ENCODE data around the gene CENPF.
"Not testable (repeated sequence)": the region's sequence is repeated elsewhere in the genome, so short reads cannot be mapped to it uniquely, and the experiment has no call there.

CENPF gene

GRCh38 chr1:214657299-214657698, 54.3 kb downstream of the CENPF start:
- TF ChIP-seq TAF1 (IDR thresholded peaks at IDR 0.05; ENCODE audit: borderline replicate concordance, low read depth, low read length), result no peak
- TF ChIP-seq POLR2AphosphoS5 (IDR thresholded peaks at IDR 0.05; ENCODE audit: low read depth, low read length), result no peak
- TF ChIP-seq POLR2A (IDR thresholded peaks at IDR 0.05; ENCODE audit: low read depth, low read length), result no peak
- FAIRE-seq (no peak), DNase-seq (ENCODE audit: insufficient read length) (no peak)

GRCh38 chr1:214658175-214658574, 55.2 kb downstream of the CENPF start:
- FAIRE-seq (no peak), DNase-seq (ENCODE audit: insufficient read length) (no peak)
- TF ChIP-seq POLR2A (IDR thresholded peaks at IDR 0.05; ENCODE audit: low read depth, low read length) (no peak), TAF1 (IDR thresholded peaks at IDR 0.05; ENCODE audit: borderline replicate concordance, low read depth, low read length) (no peak), POLR2AphosphoS5 (IDR thresholded peaks at IDR 0.05; ENCODE audit: low read depth, low read length) (no peak)

GRCh38 chr1:214658785-214659184, 55.8 kb downstream of the CENPF start:
- no peak for DNase-seq (ENCODE audit: insufficient read length)
- TF ChIP-seq TAF1 (IDR thresholded peaks at IDR 0.05; ENCODE audit: borderline replicate concordance, low read depth, low read length) (no peak), POLR2AphosphoS5 (IDR thresholded peaks at IDR 0.05; ENCODE audit: low read depth, low read length) (no peak), POLR2A (IDR thresholded peaks at IDR 0.05; ENCODE audit: low read depth, low read length) (no peak)
- FAIRE-seq, result no peak

- no peak for FAIRE-seq
- no peak for TF ChIP-seq TAF1 (IDR thresholded peaks at IDR 0.05; ENCODE audit: borderline replicate concordance, low read depth, low read length)
- no peak for TF ChIP-seq POLR2AphosphoS5 (IDR thresholded peaks at IDR 0.05; ENCODE audit: low read depth, low read length)
- TF ChIP-seq POLR2A (IDR thresholded peaks at IDR 0.05; ENCODE audit: low read depth, low read length), result no peak
- no peak for DNase-seq (ENCODE audit: insufficient read length)
These were observed 57.2 kb downstream of the CENPF start for GRCh38 chr1:214660190-214660589.

- DNase-seq (ENCODE audit: insufficient read length), result no peak
- TF ChIP-seq POLR2A (IDR thresholded peaks at IDR 0.05; ENCODE audit: low read depth, low read length), result no peak
- TF ChIP-seq TAF1 (IDR thresholded peaks at IDR 0.05; ENCODE audit: borderline replicate concordance, low read depth, low read length), result no peak
- TF ChIP-seq POLR2AphosphoS5 (IDR thresholded peaks at IDR 0.05; ENCODE audit: low read depth, low read length), result no peak
- FAIRE-seq, result no peak
These were observed 57.9 kb downstream of the CENPF start for GRCh38 chr1:214660900-214661299.

GRCh38 chr1:214662223-214662785, 59.3 kb downstream of the CENPF start:
- FAIRE-seq, result no peak
- no peak for TF ChIP-seq TAF1 (IDR thresholded peaks at IDR 0.05; ENCODE audit: borderline replicate concordance, low read depth, low read length)
- TF ChIP-seq POLR2AphosphoS5 (IDR thresholded peaks at IDR 0.05; ENCODE audit: low read depth, low read length), result no peak
- no peak for TF ChIP-seq POLR2A (IDR thresholded peaks at IDR 0.05; ENCODE audit: low read depth, low read length)

GRCh38 chr1:214664651-214665433, 61.8 kb downstream of the CENPF start:
- DNase-seq (ENCODE audit: insufficient read length), result no peak
- no peak for FAIRE-seq
- TF ChIP-seq POLR2AphosphoS5 (IDR thresholded peaks at IDR 0.05; ENCODE audit: low read depth, low read length) (no peak), POLR2A (IDR thresholded peaks at IDR 0.05; ENCODE audit: low read depth, low read length) (no peak), TAF1 (IDR thresholded peaks at IDR 0.05; ENCODE audit: borderline replicate concordance, low read depth, low read length) (no peak)

More at GRCh38 chr1:214662223-214662785, 59.3 kb downstream of the CENPF start:
- DNase-seq (ENCODE audit: insufficient read length), result no peak

GRCh38 chr1:214665606-214666110, 62.7 kb downstream of the CENPF start:
- FAIRE-seq, result no peak
- no peak for DNase-seq (ENCODE audit: insufficient read length)
- TF ChIP-seq POLR2AphosphoS5 (IDR thresholded peaks at IDR 0.05; ENCODE audit: low read depth, low read length) (no peak), POLR2A (IDR thresholded peaks at IDR 0.05; ENCODE audit: low read depth, low read length) (no peak), TAF1 (IDR thresholded peaks at IDR 0.05; ENCODE audit: borderline replicate concordance, low read depth, low read length) (no peak)

- no peak for FAIRE-seq
- TF ChIP-seq TAF1 (IDR thresholded peaks at IDR 0.05; ENCODE audit: borderline replicate concordance, low read depth, low read length) (no peak), POLR2AphosphoS5 (IDR thresholded peaks at IDR 0.05; ENCODE audit: low read depth, low read length) (no peak), POLR2A (IDR thresholded peaks at IDR 0.05; ENCODE audit: low read depth, low read length) (no peak)
- DNase-seq (ENCODE audit: insufficient read length), result no peak
These were observed 63.7 kb downstream of the CENPF start for GRCh38 chr1:214666674-214667073.

- DNase-seq (ENCODE audit: insufficient read length), result no peak
- TF ChIP-seq POLR2A (IDR thresholded peaks at IDR 0.05; ENCODE audit: low read depth, low read length), result no peak
- no peak for TF ChIP-seq POLR2AphosphoS5 (IDR thresholded peaks at IDR 0.05; ENCODE audit: low read depth, low read length)
- no peak for TF ChIP-seq TAF1 (IDR thresholded peaks at IDR 0.05; ENCODE audit: borderline replicate concordance, low read depth, low read length)
- no peak for FAIRE-seq
These were observed 67.1 kb downstream of the CENPF start for GRCh38 chr1:214670098-214670497.

- not testable (repeated sequence) for FAIRE-seq; DNase-seq (ENCODE audit: insufficient read length)
These were observed 70.0 kb downstream of the CENPF start for GRCh38 chr1:214673029-214673428.

GRCh38 chr1:214673576-214673975, 70.6 kb downstream of the CENPF start:
- TF ChIP-seq POLR2A (IDR thresholded peaks at IDR 0.05; ENCODE audit: low read depth, low read length) (no peak), TAF1 (IDR thresholded peaks at IDR 0.05; ENCODE audit: borderline replicate concordance, low read depth, low read length) (no peak), POLR2AphosphoS5 (IDR thresholded peaks at IDR 0.05; ENCODE audit: low read depth, low read length) (no peak)
- FAIRE-seq, result no peak
- no peak for DNase-seq (ENCODE audit: insufficient read length)

- not testable (repeated sequence) for FAIRE-seq; DNase-seq (ENCODE audit: insufficient read length)
These were observed 72.5 kb downstream of the CENPF start for GRCh38 chr1:214675524-214675923.
